Measurements from ENCODE around the gene CYFIP1.

CYFIP1 gene

GRCh38 chr15:22967084-22967770, 12.9 kb downstream of the CYFIP1 start:
- DNase-seq, result no peak

- no peak for DNase-seq
Measured at GRCh38 chr15:22966321-22967083, 13.7 kb downstream of the CYFIP1 start.

GRCh38 chr15:22963641-22964040, 16.5 kb downstream of the CYFIP1 start:
- DNase-seq, result no peak

DNA sequence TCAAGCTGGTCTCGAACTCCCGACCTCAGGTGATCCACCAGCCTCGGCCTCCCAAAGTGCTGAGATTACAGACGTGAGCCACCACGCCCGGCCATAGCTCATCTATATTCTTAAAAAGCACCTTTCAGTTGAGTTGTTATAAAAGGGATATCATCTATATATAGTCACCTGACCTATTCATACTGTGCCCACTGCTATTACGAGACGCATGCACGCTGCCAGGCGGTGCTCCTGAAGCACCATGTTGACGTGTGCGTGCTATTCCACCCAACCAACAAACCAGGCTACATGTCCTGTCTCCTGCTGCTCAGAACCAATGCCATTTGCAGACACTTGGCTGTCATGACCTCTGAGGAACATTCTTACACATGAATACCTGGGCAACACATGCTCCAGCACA, 17.6 kb downstream of the CYFIP1 start:
- no peak for DNase-seq

- no peak for DNase-seq
Measured at GRCh38 chr15:22961762-22962161, 18.4 kb downstream of the CYFIP1 start.

- DNase-seq, result no peak
Measured at GRCh38 chr15:22960556-22960955, 19.6 kb downstream of the CYFIP1 start.

DNA sequence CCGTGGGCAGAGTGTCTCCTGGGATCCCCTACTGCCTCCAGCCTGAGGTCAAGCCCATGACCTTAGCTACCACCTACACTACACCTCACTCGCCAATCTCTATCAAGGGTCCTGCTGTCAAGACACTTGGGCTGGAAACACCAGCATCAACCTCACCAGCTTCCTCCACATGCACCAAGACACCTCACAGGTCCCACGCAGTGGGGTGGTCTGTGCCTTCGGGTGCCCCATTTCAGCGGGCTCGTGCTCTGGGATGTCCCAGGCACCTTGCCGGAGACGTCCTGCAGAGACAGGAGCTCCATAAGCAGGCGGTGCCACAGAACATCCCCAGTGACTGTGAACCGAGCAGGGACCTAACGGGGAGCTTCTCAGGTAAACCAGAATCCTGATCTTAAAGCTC, 20.0 kb downstream of the CYFIP1 start:
- no peak for DNase-seq

- no peak for DNase-seq
Measured at GRCh38 chr15:22959321-22960101, 20.7 kb downstream of the CYFIP1 start.

- no peak for DNase-seq
Measured at GRCh38 chr15:22958487-22959280, 21.5 kb downstream of the CYFIP1 start.

DNA sequence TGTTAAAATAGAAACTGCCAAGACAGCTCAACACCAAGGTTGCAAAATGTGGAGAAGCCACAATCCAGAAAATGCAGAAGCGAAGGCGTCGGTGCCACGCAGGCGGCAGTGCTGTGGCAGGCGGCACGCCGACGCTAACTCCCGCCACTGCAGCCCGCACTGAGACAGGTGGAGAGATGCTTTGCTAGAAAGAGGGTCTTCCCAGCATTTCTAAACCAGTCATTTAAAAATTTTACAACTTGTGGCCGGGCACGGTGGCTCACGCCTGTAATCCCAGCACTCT, 23.2 kb downstream of the CYFIP1 start:
- DNase-seq, result no peak

- DNase-seq, result no peak
Measured at GRCh38 chr15:22956257-22956977, 23.8 kb downstream of the CYFIP1 start.

GRCh38 chr15:22955544-22956119, 24.5 kb downstream of the CYFIP1 start:
- DNase-seq, result no peak

- DNase-seq, result no peak
Measured at GRCh38 chr15:22954798-22955543, 25.2 kb downstream of the CYFIP1 start.

DNA sequence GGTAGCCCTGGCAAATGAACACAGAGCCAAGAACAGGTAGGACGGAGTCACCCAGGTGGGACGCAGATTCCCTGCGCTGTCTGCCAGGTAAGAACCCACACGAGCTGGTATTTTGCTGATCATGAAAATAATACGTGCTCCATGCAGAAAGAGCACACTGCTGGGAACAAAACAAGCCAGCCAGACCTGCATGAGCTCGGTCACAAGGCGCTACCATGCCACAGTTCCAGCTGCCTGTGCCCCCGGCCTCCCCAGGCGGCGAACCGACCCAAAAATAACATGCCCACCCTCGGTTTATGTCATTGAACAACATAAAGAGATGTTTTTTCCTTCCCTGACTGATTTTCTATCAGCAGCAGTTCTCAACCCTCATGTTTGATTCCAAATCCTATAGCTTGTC, 25.8 kb downstream of the CYFIP1 start:
- DNase-seq, result no peak

DNA sequence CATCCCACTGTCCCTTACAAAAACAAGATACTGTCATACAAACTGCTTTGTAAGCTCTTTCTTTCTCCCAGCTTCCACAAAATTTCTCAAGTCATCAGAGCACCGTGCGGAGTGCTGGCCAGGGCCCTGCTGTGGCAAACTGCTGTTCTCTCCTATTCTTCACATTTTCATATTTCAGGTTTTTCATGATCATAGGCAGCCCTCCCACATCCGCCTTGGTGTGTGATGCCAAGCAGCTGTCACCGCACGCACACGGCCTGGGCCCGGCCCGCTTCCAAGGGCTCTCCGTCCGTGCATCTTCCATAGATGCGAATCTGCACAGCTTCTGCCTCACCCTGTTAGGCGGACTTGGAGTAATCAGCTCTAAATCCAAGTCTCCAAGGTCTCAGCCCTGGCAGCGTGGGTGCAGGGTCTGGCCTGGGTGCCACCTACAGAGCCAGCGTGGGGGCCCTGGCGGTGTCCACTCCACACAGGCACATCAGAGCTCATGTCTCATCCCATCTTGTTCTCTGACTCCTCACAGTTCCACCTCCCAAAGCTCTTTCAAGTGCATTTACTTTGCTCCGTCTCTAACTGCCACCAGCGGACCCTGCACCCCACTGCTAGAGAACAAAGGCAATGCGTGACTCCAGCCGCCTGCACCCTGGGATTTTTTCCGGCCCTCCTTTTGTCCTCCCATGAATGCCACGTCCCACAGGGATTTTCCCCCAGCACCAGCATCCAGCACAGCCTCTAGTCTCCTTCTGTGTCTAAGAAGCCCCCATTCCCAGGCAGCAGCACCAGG, 27.2 kb downstream of the CYFIP1 start:
- no peak for DNase-seq

GRCh38 chr15:22951381-22952280, 28.5 kb downstream of the CYFIP1 start:
- DNase-seq, result no peak

DNA sequence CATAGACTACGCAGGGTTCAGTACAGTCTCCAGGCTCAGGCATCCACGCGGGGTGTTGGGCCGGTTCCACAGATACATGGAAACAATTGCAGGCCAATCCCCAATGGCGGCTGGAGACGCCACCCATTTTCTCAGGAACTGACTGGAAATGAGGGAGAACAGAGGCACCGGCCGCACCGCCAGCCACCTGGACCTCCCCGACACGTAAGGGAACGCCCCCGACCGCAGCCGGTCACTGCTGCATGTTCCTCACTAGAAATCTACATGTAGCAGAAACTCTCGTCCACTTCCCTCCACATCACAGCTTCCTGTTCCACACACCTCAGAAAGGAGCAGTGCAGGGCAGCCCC, 29.2 kb downstream of the CYFIP1 start:
- no peak for DNase-seq

GRCh38 chr15:22950256-22950990, 29.7 kb downstream of the CYFIP1 start:
- DNase-seq, result no peak

GRCh38 chr15:22949074-22949547, 31.1 kb downstream of the CYFIP1 start:
- DNase-seq, result peak; percentile 61
